HG02642 (cell line): ENCODE measurements around the gene SYN1.

Experiments
- ATAC-seq: cut with Tn5 transposase; IDR thresholded peaks from one replicate; pipeline ENCODE4 v1.9.1; 2021; ENCODE audit warnings: mild to moderate bottlenecking; ENCODE audit not compliant: unreplicated experiment, poor library complexity

Gene SYN1

GRCh38 chrX:47574547-47575301 is 44.9 kb downstream of the SYN1 start:
- no peak for ATAC-seq

DNA sequence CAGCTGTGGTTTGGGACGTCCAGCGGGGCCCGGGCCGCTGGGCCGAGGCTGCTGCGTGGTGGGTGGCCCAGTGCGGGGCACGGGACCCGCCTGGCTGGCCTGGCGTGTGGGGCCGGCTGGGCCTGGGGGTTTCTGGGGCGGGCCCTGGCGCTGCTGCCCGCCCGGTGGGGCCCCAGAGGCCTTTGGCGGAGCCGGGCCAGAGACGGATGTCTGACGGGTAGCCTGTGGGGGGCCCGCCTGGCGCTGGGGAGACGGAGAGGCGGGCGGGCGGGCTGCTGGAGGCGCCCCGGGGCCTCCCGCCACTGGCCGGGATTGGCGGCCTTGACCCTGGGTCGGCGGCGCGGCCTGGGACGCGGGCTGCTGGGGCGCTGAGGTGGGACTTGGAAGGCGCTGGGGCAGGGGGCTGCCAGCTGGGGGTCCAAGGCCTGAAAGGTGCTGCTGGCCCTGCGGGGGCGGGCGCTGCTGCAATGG is 45.5 kb downstream of the SYN1 start:
- ATAC-seq: no peak

DNA sequence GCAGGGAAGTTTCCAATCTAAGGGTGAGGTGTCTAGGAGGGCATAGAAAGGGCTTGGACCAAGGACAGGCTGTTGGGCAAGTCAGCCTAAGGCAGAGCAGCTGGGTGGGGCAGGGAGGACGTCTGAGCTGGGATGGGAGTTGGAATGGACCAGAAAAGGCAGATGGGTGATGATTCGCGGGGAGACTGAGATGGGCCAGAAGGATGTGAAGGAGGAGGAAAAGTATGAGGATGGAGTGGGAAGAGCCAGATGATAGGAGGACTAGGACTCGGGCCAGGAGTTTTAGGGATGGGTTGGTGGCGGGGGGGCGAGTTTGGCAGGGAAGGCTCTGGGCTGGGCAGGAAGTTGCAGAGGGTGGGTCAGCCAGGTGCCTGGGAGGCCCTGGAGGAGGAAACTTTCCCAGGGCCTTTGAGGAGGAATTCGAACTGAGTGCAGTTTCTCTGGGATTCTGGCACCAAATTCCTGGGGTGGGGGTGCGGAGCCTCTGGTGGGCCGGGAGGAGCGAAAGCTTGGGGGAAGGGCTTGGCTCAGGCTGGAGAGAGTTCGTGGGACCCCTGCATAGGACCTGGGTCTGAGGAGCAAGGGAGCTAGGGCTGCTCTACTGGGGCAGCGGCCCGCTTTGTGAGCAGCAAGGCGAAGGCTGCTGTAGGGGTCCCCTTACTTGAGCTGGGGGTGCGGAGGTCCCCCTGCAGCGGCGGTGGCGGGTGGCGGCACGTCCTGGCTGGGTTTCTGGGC is 46.1 kb downstream of the SYN1 start:
- no peak for ATAC-seq

DNA sequence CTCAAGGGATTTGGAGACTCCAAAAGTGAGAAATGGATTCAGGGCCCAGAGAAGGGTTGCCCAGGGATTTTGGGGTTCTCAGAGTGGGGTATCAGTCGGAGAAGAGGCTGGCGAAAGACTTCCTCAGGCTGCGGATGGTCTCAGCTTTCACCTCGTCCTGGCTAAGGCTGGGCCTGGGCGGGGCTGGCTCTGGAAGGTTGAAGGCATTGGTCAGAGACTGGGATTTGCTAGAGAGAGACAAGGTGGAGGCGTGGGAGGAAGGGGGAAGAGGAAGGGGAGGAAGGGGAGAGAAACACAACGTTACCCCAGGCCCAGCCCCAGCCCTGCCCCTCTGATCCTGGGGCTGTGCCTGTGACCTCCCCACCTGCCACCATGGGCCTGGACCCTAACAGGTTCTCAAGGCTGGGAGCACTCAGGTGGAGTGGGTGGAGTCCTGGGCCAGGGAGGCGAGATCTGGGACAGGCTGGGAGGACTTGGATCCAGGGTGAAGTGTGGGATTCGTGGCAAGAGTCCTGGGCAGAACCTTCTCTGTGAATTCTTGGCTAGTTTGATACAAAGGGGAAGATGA is 46.8 kb downstream of the SYN1 start:
- ATAC-seq: no peak

- no peak for ATAC-seq
Observed at GRCh38 chrX:47571896-47572295, 47.8 kb downstream of the SYN1 start.

GRCh38 chrX:47571215-47571614 is 48.4 kb downstream of the SYN1 start:
- ATAC-seq: no peak

DNA sequence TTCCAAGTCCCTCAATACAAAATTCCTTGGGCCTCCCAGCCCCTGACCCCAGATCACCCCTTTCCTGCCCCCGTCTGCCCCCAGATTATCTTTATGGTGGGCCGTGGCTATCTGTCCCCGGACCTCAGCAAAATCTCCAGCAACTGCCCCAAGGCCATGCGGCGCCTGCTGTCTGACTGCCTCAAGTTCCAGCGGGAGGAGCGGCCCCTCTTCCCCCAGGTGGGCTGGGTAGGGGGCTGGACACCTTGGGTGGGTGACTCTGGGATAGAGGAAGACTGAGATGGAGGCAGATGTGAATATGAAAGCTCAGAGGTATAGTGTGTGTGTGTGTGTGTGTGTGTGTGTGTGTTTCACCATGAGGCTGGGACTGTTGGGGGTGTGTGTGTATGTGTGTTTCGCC is 48.9 kb downstream of the SYN1 start:
- no peak for ATAC-seq

- no peak for ATAC-seq
Observed at GRCh38 chrX:47568656-47569295, 50.9 kb downstream of the SYN1 start.

DNA sequence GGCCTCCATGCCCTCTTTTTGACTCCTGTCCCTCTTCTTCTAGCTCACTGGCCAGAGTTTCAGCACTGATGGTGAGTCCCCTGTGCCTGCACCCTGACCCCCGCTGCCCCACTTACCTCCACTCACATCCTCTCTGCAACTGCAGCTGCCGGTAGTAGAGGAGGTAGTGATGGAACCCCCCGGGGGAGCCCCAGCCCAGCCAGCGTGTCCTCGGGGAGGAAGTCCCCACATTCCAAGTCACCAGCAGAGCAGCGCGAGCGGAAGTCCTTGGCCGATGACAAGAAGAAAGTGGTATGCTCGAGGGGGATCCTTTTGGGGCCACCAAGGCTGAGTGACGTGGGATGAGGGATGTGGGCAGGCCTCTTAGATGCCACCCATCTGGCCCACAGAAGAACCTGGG is 52.8 kb downstream of the SYN1 start:
- no peak for ATAC-seq

GRCh38 chrX:47564438-47565085 is 55.1 kb downstream of the SYN1 start:
- no peak for ATAC-seq

GRCh38 chrX:47563801-47564315 is 55.8 kb downstream of the SYN1 start:
- ATAC-seq: no peak

- no peak for ATAC-seq
Observed at GRCh38 chrX:47562615-47563243, 56.9 kb downstream of the SYN1 start.

DNA sequence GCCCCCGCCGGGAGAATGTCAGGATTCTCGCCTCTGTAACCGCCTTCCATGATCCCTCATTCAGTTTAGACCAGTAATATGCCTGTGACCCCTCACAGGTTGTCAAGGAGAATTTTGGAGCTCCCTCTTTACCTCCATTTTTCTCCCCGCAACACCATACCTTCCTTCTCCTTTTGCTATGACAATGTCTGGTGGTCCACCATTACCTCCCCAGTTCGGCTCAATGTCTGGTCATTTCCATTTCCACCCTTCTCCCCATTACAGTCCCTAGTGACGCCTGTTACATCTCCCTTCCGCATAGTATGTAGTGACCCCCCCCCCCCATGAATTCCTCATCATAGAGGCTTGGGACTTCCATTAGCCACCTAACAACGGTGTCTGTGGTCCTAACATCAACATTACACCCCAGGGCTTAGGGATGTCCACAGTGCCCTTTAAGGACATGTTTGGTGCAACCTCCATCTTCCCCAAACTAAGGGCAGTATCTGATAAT is 58.0 kb downstream of the SYN1 start:
- no peak for ATAC-seq

DNA sequence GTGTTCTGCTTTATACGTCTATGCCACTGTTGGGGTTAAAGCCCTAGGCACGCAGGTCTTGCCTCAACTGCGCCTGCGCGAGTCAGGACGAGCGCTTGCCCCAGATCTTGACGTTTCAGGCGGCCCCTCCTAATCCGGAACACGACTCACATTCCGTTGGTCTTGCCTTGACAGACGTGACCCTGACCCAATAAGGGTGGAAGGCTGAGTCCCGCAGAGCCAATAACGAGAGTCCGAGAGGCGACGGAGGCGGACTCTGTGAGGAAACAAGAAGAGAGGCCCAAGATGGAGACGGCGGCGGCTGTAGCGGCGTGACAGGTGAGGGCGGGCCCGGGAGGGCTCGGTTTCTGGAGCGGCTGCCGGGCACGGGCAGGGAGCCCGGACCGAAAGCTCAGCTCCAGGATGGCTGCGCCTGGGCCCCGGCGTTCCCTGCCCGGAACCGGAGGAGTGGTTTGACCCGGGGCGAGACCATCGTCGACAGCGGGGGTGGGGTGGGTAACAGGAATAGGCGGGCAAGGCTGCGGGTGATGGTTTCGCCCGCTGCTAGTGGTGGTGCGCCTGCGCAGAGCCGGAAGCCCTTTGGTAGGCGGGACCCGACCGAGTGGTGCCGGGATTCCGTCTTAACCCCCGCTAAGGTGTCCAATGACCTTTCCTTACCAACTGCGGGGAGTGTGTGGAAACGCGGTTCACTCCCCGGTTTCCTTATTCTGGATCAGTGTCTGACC is 58.6 kb downstream of the SYN1 start, which contains the start of gene ARAF:
TSS of gene ARAF (plus strand) at position 272 of the 725 bp plus-strand sequence. CDS start 1,763 bp downstream, outside the sequence.
- ATAC-seq: peak; percentile 88

DNA sequence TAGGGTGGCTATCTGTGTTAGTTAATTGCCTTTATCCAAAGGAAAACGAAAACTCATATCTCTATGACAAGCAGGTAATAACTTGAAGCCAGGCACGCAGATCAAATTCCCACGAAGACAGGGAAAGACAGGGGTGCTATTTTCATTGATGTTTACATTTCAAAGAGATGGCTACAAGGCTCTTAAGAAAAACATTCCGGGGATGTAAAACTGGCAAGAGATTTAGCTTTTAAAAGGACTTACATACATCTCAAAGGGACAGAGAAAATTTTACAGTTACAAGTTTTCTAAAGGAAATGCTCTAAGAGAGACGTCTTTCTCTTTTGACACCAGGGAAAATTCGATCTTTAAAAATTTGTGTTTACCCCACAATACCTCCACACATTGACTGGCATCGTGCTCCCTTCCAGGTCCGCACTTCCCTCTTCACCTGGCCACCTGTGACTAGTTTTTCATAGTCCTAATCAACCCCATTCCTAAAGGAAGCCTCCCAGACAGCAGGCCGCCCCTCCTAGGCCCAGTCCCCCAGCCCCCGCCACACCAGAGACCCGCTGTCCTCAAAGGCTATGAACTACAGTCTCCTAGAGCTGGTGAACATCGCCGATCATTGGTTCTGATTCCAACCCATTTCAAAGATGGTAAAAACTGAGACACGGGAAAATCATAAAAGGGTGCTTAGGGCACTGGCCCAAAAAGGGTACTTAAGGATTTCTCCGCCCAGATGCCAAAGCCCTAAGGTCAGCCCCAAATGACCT is 59.3 kb downstream of the SYN1 start:
- no peak for ATAC-seq

DNA sequence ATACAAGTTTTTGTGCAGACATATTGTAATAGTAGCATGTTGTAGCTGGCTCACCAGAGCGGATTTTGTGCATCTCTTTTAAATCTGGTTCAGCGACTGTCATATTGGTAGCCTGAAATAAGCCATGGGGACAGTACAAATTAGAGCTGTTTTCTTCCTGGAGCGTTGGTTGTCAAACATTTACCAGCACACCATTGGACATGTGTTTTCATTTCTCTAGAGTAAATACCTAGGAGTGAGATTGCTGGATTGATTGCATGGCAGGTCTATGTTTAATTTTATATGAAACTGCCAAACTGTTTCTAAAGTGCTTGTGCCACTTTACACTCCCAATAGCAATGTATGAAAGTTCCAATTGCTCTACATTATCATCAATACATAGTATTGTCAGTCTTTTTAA is 61.2 kb downstream of the SYN1 start:
- no peak for ATAC-seq

- peak; percentile 91 for ATAC-seq
Observed at GRCh38 chrX:47556045-47556623, 63.5 kb downstream of the SYN1 start.

- ATAC-seq: no peak
Observed at GRCh38 chrX:47543496-47543895, 76.2 kb downstream of the SYN1 start.
